Measurements from ENCODE around the gene CSAD. TPM values are rescaled to one million over a fixed set of nuclear protein-coding genes. Genes with fewer than 3 reads are reported as not detected.

The CSAD gene
- total RNA-seq, 2 donors from 2014 or later, result 29.8 to 43.5 TPM

DNA sequence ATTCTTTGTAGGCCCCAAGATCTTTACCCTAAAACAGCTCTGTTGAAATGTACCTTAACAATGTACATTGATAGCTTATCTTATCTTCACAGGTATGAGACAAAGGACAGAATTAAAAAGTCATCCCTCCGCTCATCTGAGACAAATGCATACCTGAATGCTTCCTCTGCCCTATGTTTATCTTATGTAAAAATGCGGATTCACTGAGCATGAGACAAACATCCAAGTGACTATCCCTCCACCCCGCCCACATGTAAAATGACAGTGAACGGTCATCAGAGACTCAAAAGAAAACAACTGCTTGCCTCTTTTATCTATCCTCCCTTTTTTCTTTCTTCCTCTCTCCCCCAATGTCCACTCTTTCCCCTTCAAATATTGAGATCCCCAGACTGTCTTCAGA, 37.4 kb downstream of the CSAD start:
- Mint-ChIP-seq H3K4me1 (no peaks in the 10 kb centered on the region), H3K36me3 (ENCODE audit: low read depth) (no peaks in the 10 kb centered on the region), H3K27me3 (no peaks in the 10 kb centered on the region), H3K9me3 (no peaks in the 10 kb centered on the region), H3K27ac (no peak overlapping the region), H3K4me3 (no peak overlapping the region)
- ATAC-seq (replicated peaks), result no peak

DNA sequence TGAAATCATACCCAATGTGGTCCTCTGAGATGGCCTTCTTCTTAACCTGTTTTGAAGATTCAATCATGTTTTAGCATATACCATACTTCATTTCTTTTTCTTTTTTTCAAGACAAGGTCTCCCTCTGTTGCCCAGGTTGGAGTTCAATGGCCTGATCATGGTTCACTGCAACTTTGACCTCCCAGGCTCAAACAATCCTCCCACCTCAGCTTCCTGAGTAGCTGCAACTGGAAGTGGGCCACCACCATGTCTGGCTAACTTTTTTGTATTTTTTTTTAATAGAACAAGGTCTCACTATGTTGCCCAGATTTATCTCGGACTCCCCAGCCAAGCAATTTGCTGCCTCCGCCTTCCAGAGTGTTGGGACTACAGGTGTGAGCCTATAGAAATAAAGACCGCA, 47.0 kb downstream of the CSAD start:
- no peak for ATAC-seq (replicated peaks)
- Mint-ChIP-seq H3K4me3 (no peak overlapping the region), H3K36me3 (ENCODE audit: low read depth) (no peaks in the 10 kb centered on the region), H3K4me1 (no peaks in the 10 kb centered on the region), H3K27me3 (no peaks in the 10 kb centered on the region), H3K27ac (no peak overlapping the region), H3K9me3 (peaks cover 4% of the 10 kb centered on the region)

DNA sequence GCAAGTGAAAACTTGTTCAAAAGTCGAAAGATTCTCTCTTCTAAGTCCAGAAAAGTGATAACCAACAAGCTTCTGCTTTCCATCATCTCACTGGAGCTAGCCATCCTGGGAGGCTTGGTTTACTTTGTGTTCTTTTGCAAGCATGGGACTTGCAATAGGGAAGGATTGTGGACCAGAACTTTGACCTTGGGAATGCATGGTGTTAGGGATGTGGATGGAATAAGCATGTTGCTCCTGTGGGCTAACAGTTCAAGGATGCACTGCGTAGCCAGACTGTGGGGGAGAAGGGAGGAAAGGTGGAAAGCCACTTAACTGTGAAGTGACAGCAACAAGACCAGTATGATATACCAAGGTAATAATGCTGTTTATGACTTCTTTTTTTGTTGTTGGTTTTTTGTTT, 48.9 kb downstream of the CSAD start:
- Mint-ChIP-seq H3K36me3 (ENCODE audit: low read depth) (no peaks in the 10 kb centered on the region), H3K9me3 (no peaks in the 10 kb centered on the region), H3K27me3 (no peaks in the 10 kb centered on the region), H3K4me3 (no peak overlapping the region), H3K27ac (no peak overlapping the region), H3K4me1 (peaks cover 5% of the 10 kb centered on the region)
- ATAC-seq (replicated peaks), result no peak

DNA sequence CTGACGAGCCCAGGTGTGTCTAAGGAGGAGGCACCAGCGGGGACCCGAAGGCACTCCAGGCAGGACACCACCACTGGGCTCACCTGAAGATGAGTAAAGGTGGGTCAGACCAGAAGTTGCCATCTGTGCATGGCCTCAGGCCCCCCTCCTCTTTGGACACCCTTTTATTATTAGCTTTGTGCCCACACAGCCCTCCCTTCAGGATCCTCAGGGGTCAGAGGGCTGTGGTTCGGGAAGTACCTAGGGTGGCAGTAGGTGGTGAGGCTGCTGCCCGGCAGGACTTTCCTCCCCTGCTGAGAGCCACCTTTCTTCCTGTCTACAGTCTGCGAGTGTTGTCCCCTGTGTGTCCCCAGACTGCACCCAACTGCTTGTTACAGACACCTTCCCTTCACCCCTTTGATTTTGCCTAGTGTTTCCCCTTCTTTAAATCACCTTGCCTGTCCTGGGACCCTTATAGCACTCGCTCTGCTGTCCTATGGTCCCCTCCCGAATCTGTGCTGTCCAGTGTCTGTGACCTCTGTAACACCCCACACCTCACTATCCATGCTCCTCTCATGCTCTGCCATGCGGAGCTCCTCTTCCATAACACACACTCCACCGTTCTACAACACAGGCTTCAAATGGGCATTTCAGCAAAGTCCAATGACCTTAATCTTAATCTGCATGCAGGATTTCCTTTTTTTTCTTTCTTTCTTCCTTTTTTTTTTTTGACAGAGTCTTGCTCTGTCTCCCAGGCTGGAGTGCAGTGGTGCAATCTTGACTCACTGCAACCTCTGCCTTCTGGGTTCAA, 51.8 kb downstream of the CSAD start:
- Mint-ChIP-seq H3K27ac (no peak overlapping the region), H3K27me3 (no peaks in the 10 kb centered on the region), H3K9me3 (no peaks in the 10 kb centered on the region), H3K36me3 (ENCODE audit: low read depth) (no peaks in the 10 kb centered on the region), H3K4me1 (peaks cover 5% of the 10 kb centered on the region), H3K4me3 (no peak overlapping the region)
- no peak for ATAC-seq (replicated peaks)

DNA sequence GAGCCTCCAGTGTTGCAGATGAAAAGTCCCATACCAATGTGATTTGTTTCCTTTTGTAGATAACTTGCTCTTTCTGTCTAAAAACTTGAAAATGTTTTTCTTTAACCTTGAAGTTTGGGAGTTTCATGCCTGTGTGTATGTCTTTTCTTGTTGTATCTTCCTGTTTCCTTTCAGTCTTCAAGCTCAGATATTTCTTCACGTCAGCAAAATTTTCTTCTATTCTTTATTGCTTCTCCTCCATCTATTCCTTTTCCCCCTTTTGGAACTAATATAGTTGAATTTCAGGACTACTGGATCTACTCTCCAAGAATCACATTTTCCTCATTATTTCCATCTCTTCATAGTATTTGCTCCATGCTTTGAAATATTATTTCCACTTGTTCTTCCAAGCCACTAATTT, 53.6 kb downstream of the CSAD start:
- ATAC-seq (replicated peaks), result no peak
- Mint-ChIP-seq H3K27me3 (no peaks in the 10 kb centered on the region), H3K4me1 (peaks cover 5% of the 10 kb centered on the region), H3K36me3 (ENCODE audit: low read depth) (no peaks in the 10 kb centered on the region), H3K27ac (no peak overlapping the region), H3K9me3 (no peaks in the 10 kb centered on the region), H3K4me3 (no peak overlapping the region)

DNA sequence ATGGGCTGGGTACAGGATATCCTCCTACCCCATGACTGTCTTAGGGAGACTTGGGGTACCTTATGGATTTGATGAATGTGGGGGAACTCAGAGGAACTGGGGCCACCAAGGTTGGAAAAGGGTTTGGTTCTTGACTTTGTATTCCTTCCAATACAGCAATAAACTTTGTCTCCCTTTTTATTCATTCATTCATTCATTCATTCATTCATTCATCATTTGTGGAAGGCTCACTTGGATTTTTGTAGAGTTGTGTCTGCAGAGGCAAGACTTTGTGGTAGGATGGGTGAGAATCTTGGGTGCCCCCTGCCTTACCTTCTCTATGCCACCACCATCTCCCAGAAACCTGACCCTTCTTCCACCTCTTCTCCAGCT, 56.4 kb downstream of the CSAD start:
- Mint-ChIP-seq H3K9me3 (no peaks in the 10 kb centered on the region), H3K36me3 (ENCODE audit: low read depth) (no peaks in the 10 kb centered on the region), H3K4me3 (no peak overlapping the region), H3K27me3 (no peaks in the 10 kb centered on the region), H3K27ac (no peak overlapping the region), H3K4me1 (peaks cover 5% of the 10 kb centered on the region)
- no peak for ATAC-seq (replicated peaks)

DNA sequence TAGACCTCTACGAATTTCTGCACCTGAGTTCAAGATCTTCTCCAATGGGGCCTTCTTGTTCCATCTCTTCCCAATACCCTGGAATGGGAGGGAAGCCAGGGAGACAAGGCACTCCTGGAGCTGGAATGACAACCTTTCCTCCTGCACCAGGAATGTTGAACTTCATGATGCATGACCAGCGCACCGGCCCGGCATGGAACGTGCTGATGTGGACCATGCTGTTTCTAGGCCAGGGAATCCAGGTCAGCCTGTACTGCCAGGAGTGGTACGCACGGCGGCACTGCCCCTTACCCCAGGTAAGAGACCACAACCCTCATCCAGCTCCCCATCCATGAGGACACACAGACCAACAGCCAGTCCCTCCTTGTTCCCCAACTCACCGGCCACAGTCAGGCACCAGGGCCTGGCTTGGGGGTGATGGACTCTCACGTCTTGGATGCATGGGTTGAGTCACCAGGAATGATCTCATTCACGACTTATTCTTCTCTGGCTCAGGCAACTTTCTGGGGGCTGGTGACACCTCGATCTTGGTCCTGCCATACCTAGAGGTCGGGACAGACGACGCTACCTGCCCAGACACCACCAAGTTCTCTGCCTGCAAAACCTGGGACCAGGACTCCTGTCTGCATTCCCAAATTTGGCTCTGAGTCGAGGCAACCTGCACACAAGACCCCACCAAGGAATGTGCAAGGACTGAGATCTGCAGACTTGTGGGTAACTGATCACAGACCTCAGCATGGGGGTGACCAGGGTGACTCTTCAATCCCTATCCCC, 57.0 kb downstream of the CSAD start:
- no peaks in the 10 kb centered on the region for H3K9me3 Mint-ChIP-seq
- H3K27me3 Mint-ChIP-seq, result no peaks in the 10 kb centered on the region
- ATAC-seq (replicated peaks), result no peak
- H3K36me3 Mint-ChIP-seq (ENCODE audit: low read depth), result no peaks in the 10 kb centered on the region
- H3K27ac Mint-ChIP-seq, result no peak overlapping the region
- no peak overlapping the region for H3K4me3 Mint-ChIP-seq
- H3K4me1 Mint-ChIP-seq, result peaks cover 5% of the 10 kb centered on the region

DNA sequence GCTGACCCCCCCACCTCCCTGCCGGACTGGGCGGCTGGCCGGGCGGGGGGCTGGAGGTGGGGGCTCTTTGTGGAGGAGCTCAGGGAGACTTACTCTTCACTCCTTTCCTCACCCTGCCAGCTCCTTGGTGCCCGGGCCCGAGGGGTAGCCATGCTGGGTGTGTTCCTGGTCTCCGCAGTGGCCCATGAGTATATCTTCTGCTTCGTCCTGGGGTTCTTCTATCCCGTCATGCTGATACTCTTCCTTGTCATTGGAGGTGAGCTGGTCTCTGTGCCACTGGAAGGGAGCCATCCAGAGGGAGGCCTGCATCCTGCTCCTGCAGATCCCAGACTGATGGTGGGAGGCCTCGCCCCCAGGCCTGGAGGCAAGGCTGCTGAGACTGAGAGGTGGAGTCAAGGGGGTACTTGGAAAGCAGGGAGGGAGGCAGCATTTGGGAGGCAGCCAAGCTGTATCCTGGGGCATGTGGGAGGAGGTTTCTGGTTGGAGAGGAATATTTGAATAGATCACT, 57.7 kb downstream of the CSAD start:
- Mint-ChIP-seq H3K27me3 (no peaks in the 10 kb centered on the region), H3K4me1 (peaks cover 5% of the 10 kb centered on the region), H3K36me3 (ENCODE audit: low read depth) (no peaks in the 10 kb centered on the region), H3K9me3 (no peaks in the 10 kb centered on the region), H3K4me3 (no peak overlapping the region), H3K27ac (no peak overlapping the region)
- no peak for ATAC-seq (replicated peaks)

DNA sequence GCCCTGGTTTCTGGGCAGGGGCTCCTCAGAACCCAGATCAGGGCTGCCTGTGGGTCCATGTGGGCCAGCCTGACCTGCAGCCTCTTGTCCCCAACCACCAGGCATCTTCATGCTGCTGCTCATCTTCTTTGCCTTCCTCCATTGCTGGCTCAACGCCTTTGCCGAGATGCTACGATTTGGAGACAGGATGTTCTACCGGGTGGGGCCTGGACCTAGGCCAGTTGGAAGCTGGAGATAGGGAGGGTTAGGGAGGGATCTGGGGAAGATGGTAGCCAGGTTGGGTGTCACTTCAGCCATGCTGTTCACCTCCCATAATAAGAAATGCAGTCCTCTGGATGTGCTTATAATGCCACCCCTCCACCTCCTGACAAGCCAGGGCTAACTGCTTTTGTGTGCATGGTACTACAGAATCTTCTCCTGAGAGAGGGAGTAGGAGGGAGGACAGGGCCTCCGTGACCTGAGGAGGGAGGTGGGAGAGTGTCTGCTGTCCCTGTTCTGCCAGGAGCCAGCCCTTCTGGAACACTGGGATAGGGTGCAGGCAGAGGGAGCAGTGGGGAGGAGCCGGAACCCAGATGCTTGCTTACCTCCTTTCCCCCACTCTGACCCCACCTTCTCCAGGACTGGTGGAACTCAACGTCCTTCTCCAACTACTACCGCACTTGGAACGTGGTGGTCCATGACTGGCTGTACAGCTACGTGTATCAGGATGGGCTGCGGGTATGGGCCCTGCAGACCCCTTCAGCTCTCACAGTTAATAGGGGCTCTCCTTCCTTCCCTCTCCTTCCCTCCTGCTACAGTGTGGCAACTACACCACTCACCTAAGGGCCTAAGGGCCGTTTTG, 59.8 kb downstream of the CSAD start:
- Mint-ChIP-seq H3K4me1 (no peaks in the 10 kb centered on the region), H3K4me3 (no peak overlapping the region), H3K36me3 (ENCODE audit: low read depth) (no peaks in the 10 kb centered on the region), H3K27ac (no peak overlapping the region), H3K27me3 (no peaks in the 10 kb centered on the region), H3K9me3 (no peaks in the 10 kb centered on the region)
- ATAC-seq (replicated peaks), result no peak

DNA sequence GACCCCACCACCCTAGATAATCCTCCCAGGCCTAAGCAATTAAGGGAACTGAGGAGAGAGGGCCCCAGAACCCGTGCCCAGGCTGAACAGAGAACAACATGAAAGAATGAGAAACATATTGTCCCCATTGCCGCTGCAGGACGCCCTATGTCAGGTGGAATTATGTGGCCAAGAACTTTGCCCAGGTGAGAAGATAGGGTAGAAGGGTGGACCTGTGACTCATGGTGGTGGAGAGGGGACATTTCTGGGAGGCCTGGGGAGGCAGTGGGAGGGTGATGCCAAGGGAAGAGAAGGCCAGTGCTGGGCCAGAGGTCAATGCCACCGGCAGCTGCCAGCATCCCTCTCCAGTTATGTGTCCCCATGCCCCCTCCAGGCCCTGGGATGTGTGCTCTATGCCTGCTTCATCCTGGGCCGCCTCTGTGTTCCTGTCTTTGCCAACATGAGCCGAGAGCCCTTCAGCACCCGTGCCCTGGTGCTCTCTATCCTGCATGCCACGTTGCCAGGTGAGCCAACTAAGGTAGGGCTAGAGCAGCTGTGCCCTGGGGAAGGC, 61.9 kb downstream of the CSAD start:
- Mint-ChIP-seq H3K4me1 (no peaks in the 10 kb centered on the region), H3K9me3 (no peaks in the 10 kb centered on the region), H3K36me3 (ENCODE audit: low read depth) (no peaks in the 10 kb centered on the region), H3K27me3 (no peaks in the 10 kb centered on the region), H3K27ac (peak overlapping the region; percentile 9), H3K4me3 (no peak overlapping the region)
- ATAC-seq (replicated peaks), result no peak

DNA sequence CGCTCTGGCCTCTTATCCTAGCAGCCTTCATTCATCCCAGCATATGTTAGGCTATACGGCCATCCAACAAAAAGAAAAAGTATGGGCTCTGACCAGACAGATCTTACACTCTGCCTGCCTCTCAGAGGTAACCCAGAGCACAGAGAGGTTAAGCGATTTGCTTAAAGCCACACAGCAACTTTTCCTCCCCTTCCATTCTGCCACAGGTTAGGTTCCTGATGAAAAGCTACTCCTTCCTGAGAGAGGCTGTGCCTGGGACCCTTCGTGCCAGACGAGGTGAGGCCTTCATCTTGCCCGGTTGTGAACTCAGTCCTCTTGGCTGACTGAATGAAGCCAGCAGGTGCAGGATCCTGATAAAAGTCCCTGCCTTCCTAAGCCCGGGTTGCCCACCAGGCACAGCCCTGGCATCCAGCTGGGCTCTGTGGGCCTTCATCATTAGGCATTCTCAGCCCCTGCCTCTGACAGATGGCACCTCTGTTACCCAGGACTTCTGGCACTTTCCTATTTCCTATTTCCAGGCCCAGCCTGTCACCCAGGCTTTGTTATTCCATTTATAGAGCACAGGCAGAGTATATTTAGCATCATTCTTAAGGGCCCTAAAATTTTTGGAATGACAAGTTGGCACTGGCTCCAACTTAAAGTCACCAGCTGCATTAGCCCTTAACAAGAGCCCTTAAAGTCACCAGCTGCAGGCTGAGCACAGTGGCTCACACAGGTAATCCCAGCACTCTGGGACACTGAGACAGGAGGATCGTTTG, 64.7 kb downstream of the CSAD start:
- Mint-ChIP-seq H3K27me3 (no peaks in the 10 kb centered on the region), H3K36me3 (ENCODE audit: low read depth) (no peaks in the 10 kb centered on the region), H3K4me1 (no peaks in the 10 kb centered on the region), H3K9me3 (no peaks in the 10 kb centered on the region), H3K27ac (no peak overlapping the region), H3K4me3 (no peak overlapping the region)
- no peak for ATAC-seq (replicated peaks)

DNA sequence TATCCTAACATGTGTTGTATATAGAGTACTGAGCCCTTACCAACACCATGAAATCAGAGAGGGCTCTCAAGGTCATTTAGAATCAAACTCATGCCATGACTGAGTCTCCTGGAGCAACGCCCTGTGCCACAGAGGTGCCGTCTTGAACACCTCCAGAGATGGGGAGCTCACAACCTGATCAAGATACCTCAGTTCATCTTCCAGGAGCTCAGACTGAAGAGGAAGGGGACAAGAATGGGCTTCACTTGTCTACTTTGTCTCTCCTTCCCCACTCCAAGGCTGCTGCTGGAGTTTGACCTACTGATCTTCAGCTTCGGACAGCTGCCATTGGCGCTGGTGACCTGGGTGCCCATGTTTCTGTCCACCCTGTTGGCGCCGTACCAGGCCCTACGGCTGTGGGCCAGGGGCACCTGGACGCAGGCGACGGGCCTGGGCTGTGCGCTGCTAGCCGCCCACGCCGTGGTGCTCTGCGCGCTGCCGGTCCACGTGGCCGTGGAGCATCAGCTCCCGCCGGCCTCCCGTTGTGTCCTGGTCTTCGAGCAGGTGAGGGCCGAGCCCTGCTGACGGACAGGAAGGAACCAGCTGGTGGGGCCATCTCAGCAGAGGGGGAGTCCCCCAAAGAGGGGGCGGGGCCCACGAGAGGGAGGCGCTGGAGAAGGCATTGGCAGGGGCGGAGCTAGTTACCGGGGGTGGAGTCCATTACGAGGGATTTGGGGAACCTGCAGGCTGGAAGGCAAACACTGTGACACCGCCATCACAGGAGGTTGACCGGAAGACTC, 65.4 kb downstream of the CSAD start:
- Mint-ChIP-seq H3K27me3 (no peaks in the 10 kb centered on the region), H3K36me3 (ENCODE audit: low read depth) (no peaks in the 10 kb centered on the region), H3K9me3 (no peaks in the 10 kb centered on the region), H3K27ac (no peak overlapping the region), H3K4me1 (no peaks in the 10 kb centered on the region), H3K4me3 (no peak overlapping the region)
- no peak for ATAC-seq (replicated peaks)

DNA sequence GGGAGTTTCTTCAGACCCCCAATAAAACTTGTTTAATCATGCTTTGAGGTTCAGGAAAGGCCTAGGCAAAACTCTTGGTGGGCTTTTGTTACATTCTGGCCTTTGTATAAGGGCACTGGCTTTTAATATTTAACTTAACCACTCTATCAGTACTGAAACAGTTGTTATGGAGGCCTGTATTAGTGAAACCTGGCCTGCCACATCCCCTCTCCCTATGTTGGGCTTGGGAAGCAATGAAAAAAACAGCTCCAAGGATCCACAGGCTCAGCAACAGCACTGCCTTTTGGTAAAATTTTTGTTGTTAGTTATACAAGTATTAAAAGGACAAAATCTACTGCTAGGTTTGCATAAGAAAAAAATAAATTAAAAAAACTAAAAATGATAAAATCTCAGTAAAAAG, 66.8 kb downstream of the CSAD start:
- Mint-ChIP-seq H3K36me3 (ENCODE audit: low read depth) (no peaks in the 10 kb centered on the region), H3K27me3 (no peaks in the 10 kb centered on the region), H3K9me3 (no peaks in the 10 kb centered on the region), H3K4me3 (no peak overlapping the region), H3K27ac (no peak overlapping the region), H3K4me1 (no peaks in the 10 kb centered on the region)
- no peak for ATAC-seq (replicated peaks)

All from activated T-helper 17 cell treated with anti-CD3 and anti-CD28 coated beads, Interleukin-2, amount 50 U/mL, for 72 hours (primary cell).